ENCODE measurements around the gene SLIT3.

GRCh38 chr5:169290895-169291294 lies 10.0 kb downstream of the SLIT3 start:
- TF ChIP-seq CTCF (IDR thresholded peaks at IDR 0.05) (no peak), POLR2AphosphoS5 (IDR thresholded peaks at IDR 0.05) (no peak), POLR2A (IDR thresholded peaks at IDR 0.05) (no peak)

All from breast epithelium (tissue), 3 donors.